DOHH2 (cell line): ENCODE data around the gene IGF2BP2.

Experiments used
- CTCF ChIP-seq: fragments of 200-600 bp; sonication (generic); IDR thresholded peaks from one replicate; pipeline ENCODE4 v1.5.1; 2014; ENCODE audit warnings: antibody characterized with exemption, mild to moderate bottlenecking, low read depth, low read length; ENCODE audit not compliant: poor library complexity, severe bottlenecking
- EZH2phosphoT487 ChIP-seq: fragments of 200-600 bp; sonication (generic); IDR thresholded peaks from 2 replicates; pipeline ENCODE4 v1.6.1; 2017; ENCODE audit warnings: borderline replicate concordance, mild to moderate bottlenecking, antibody characterized with exemption, low read length, moderate library complexity, mixed read lengths

- TF ChIP-seq CTCF (no peak), EZH2phosphoT487 (no peak)
Observed at GRCh38 chr3:185727873-185728272, 97.0 kb downstream of the IGF2BP2 start.
